Testis (tissue), 2 donors: ENCODE results near the gene OS9.

Experiments used
- POLR2A ChIP-seq: fragments of 450-650 bp; IDR thresholded peaks from one replicate; pipeline ENCODE4 v1.6.1; 2017; ENCODE audit warnings: antibody characterized with exemption, mild to moderate bottlenecking, moderate library complexity
- TF ChIP-seq, protein P1 (sequence below), 3 experiments: fragments of 450-650 bp in 2 of 3; fragments of 200-600 bp in 1 of 3; sonication (generic) in 1 of 3; IDR thresholded peaks; one replicate each; pipeline ENCODE4 v1.5.1; 2016 to 2019; ENCODE audit warnings: antibody characterized with exemption in 3 of 3, mild to moderate bottlenecking in 2 of 3, moderate library complexity in 1 of 3

DNA sequence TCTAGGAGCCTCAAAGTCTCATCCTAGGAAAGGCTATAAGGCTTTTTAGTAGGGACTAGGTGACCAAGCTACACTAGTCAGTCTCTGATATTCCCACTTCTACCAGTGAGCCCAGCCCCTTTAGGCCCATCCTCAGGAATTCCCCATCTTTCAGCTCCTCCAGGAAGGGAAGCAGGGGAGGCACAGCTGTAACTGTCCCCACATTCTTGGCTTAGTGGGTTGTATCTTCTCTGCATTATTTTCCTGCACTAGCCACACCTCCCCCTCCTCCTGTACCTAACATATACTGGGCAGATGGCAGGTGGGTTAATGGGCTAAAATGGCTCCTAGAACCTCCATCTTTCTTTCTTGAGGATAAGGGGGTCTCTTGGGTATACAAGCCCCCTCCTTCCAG lies 73.4 kb downstream of the OS9 start:
- TF ChIP-seq, protein P1, sequence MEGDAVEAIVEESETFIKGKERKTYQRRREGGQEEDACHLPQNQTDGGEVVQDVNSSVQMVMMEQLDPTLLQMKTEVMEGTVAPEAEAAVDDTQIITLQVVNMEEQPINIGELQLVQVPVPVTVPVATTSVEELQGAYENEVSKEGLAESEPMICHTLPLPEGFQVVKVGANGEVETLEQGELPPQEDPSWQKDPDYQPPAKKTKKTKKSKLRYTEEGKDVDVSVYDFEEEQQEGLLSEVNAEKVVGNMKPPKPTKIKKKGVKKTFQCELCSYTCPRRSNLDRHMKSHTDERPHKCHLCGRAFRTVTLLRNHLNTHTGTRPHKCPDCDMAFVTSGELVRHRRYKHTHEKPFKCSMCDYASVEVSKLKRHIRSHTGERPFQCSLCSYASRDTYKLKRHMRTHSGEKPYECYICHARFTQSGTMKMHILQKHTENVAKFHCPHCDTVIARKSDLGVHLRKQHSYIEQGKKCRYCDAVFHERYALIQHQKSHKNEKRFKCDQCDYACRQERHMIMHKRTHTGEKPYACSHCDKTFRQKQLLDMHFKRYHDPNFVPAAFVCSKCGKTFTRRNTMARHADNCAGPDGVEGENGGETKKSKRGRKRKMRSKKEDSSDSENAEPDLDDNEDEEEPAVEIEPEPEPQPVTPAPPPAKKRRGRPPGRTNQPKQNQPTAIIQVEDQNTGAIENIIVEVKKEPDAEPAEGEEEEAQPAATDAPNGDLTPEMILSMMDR (IDR thresholded peaks at IDR 0.05) = no peak
- TF ChIP-seq POLR2A = no peak
